VCaP (cell line): Measurements from ENCODE around the gene LAMA2.

ENCODE experiments used
- H3K27ac ChIP-seq: fragments of 450-650 bp; 2 replicates; pipeline ENCODE4 v1.5.1; 2017
- TF ChIP-seq, protein P1 (sequence below): fragments of 450-650 bp; conservative IDR thresholded peaks from 2 replicates; pipeline ENCODE4 v1.5.1; 2017; ENCODE audit warnings: mild to moderate bottlenecking, moderate library complexity

LAMA2 gene

GRCh38 chr6:128979071-128979470 is 96.1 kb downstream of the LAMA2 start:
- H3K27ac ChIP-seq = no peak overlapping the region
- TF ChIP-seq, protein P1, sequence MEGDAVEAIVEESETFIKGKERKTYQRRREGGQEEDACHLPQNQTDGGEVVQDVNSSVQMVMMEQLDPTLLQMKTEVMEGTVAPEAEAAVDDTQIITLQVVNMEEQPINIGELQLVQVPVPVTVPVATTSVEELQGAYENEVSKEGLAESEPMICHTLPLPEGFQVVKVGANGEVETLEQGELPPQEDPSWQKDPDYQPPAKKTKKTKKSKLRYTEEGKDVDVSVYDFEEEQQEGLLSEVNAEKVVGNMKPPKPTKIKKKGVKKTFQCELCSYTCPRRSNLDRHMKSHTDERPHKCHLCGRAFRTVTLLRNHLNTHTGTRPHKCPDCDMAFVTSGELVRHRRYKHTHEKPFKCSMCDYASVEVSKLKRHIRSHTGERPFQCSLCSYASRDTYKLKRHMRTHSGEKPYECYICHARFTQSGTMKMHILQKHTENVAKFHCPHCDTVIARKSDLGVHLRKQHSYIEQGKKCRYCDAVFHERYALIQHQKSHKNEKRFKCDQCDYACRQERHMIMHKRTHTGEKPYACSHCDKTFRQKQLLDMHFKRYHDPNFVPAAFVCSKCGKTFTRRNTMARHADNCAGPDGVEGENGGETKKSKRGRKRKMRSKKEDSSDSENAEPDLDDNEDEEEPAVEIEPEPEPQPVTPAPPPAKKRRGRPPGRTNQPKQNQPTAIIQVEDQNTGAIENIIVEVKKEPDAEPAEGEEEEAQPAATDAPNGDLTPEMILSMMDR = no peak

DNA sequence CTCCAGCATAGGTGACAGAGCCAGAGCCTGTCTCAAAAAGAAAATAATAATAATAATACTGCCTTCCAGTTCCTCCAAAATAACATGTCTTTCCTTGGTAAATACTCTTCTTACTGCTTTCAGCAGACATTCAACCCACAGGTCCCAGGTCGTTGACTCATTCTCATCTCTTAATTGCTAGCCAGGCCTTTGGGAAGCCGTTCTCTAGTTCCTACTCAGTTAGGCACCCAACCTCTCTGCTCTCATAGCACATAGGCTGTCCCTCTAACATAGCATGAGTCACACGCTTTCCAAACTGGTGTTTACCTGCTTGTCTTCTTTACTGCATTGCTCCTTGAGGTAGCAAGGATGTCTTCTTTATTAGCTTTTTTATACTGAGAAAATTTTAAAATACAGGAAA is 98.8 kb downstream of the LAMA2 start:
- H3K27ac ChIP-seq = no peak overlapping the region
- TF ChIP-seq, protein P1 = no peak

- TF ChIP-seq, protein P1 = no peak
- H3K27ac ChIP-seq = no peak overlapping the region
Observed at GRCh38 chr6:128990360-128990759, 107.4 kb downstream of the LAMA2 start.

DNA sequence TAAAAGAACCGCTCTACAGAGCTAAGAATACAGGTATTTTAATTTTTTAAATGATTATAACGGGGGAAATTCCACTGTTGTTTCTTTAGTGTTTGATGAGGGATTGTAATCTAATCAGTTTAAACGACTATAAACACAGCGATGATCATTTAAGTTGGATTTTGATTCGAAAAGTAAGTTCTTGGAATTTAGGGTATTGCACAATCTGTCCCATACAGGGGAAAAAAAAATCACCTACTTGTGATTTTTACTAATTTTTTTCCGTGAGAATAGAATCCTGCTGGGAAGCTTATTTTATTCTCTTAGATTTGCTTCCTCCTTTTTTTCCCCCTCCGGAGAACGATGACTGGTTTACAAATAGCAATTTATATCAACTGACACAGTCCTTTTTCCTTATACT is 108.0 kb downstream of the LAMA2 start:
- H3K27ac ChIP-seq = no peak overlapping the region
- TF ChIP-seq, protein P1 = no peak

DNA sequence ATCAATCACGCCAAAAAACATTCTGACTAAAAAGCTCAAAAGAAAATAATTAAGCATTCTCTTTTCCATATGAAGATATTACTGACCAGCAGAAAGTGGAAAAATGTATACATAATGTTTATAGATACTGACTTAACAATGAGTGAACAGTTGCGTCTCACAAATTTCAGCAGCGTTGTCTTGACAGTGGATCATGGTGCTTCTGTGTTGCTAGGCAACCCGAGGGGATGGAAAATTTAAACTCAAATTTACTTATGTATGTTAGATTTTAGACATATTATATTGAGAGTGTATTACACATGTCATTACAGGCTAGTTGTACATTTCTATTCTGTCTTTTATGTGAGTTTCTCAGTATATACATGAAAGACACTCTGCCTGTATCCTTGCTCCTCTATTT is 110.2 kb downstream of the LAMA2 start:
- TF ChIP-seq, protein P1 = no peak
- no peak overlapping the region for H3K27ac ChIP-seq

- TF ChIP-seq, protein P1 = no peak
Observed at GRCh38 chr6:128997880-128998279, 114.9 kb downstream of the LAMA2 start.

GRCh38 chr6:129006724-129007514 is 124.0 kb downstream of the LAMA2 start:
- H3K27ac ChIP-seq = no peak overlapping the region
- TF ChIP-seq, protein P1 = no peak

More at GRCh38 chr6:128997880-128998279, 114.9 kb downstream of the LAMA2 start:
- H3K27ac ChIP-seq = no peak overlapping the region
